NT2/D1 (cell line): ENCODE measurements around the gene ERC2.

Experiments
- DNase-seq: peaks from one replicate; pipeline ENCODE4 v3.0.0-alpha.2; 2011; ENCODE audit warnings: low read depth, low spot score
- H3K27me3 ChIP-seq: 2 replicates; pipeline ENCODE4 v1.6.0; 2011; ENCODE audit warnings: mild to moderate bottlenecking; ENCODE audit not compliant: insufficient read length, insufficient read depth
- H3K36me3 ChIP-seq: 2 replicates; pipeline ENCODE4 v1.6.1; 2011; ENCODE audit warnings: mild to moderate bottlenecking, low read length, mixed read lengths; ENCODE audit not compliant: insufficient read depth, insufficient read length
- H3K4me1 ChIP-seq: 2 replicates; pipeline ENCODE4 v1.5.1; 2011; ENCODE audit not compliant: insufficient read depth, insufficient read length
- H3K4me3 ChIP-seq: 2 replicates; pipeline ENCODE4 v1.5.1; 2011; ENCODE audit warnings: low read depth; ENCODE audit not compliant: insufficient read length
- H3K9ac ChIP-seq: 2 replicates; pipeline ENCODE4 v1.6.0; 2011; ENCODE audit warnings: low read depth; ENCODE audit not compliant: insufficient read length
- H3K9me3 ChIP-seq: 2 replicates; pipeline ENCODE4 v1.5.1; 2011; ENCODE audit warnings: mild to moderate bottlenecking, low read length; ENCODE audit not compliant: insufficient read depth
- SUZ12 ChIP-seq: IDR thresholded peaks from 2 replicates; pipeline ENCODE4 v1.6.1; 2011; ENCODE audit not compliant: insufficient read length, insufficient read depth; ENCODE audit errors: extremely low read depth
- YY1 ChIP-seq: IDR thresholded peaks from 2 replicates; pipeline ENCODE4 v1.6.1; 2011; ENCODE audit not compliant: insufficient read length, insufficient read depth
- ZNF274 ChIP-seq: IDR thresholded peaks from 2 replicates; pipeline ENCODE4 v1.6.1; 2011; ENCODE audit warnings: mild to moderate bottlenecking, low read depth, low read length

Gene ERC2

DNA sequence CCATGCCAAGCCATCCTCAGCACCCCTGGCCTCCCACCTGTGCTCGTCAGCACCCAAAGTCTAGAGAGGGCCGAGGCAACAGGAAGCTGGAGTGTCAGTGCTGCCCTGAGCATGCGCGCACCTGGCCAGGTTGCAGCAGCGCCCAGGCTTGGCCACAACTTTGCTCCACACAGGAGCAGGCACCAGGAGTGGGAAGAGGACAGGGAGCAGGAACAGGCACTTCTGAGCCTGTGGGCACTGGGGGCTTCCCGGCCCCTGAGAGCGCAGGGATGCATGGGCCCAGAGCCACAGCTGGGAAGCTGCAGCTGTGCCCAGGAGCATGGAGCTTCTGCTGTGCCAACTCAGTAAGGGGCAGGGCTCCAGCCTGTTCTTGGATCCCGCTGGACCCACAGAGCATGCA, 509.7 kb downstream of the ERC2 start:
- Histone ChIP-seq H3K4me3 (no peak overlapping the region), H3K4me1 (no peaks in the 10 kb centered on the region), H3K9ac (no peak overlapping the region), H3K36me3 (no peaks in the 10 kb centered on the region), H3K9me3 (no peaks in the 10 kb centered on the region), H3K27me3 (no peaks in the 10 kb centered on the region)
- no peak for TF ChIP-seq ZNF274
- TF ChIP-seq YY1, result no peak
- TF ChIP-seq SUZ12, result no peak
- DNase-seq, result no peak

DNA sequence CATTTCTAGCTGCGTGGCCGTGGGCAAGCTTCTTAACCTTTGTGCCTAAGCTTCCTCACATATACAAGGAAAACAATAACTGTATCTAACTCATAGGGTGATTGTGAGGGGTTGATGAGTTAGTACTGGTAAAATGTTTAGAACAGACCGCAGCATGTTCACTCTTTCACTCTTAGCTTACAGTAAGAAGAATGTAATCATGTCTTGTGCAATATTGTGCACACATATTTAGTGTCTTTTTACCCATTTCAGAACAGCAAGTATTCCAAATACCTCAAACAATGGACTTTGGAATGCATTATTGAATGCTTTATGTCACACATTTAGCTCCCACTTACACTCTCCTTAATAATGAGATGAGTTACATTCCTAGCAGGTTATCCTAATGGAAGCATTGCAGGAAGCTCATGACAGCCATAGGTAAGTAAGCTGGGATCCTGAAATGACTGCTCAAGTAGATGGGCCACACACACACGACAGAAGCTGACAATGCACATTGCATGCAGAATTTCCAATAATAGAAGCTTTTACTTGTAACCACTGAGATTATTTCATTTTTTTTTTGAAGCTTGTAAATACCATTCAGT, 512.3 kb downstream of the ERC2 start:
- Histone ChIP-seq H3K4me1 (no peaks in the 10 kb centered on the region), H3K36me3 (no peaks in the 10 kb centered on the region), H3K9me3 (no peaks in the 10 kb centered on the region), H3K9ac (no peak overlapping the region), H3K27me3 (no peaks in the 10 kb centered on the region), H3K4me3 (no peak overlapping the region)
- no peak for DNase-seq
- TF ChIP-seq ZNF274 (no peak), YY1 (no peak), SUZ12 (no peak)

DNA sequence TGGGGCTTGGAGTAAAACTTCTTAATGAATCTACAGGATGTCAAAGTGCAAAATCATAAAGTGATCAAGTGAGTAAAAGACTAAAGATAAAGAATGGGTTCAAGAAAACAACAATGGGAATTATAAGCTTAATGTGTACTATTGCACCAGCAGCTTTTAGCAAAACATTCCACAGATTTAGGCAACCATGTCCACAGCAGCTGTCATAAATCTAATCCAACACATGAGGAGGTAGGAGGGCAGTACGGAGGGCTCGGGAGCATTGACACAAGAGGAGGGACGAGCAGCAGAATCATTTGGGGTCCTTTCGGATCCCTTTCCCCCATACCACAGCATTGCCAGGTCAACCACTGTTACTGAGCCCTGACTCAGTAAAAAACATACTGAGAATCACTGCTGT, 516.9 kb downstream of the ERC2 start:
- DNase-seq, result no peak
- Histone ChIP-seq H3K4me3 (no peak overlapping the region), H3K9me3 (no peaks in the 10 kb centered on the region), H3K27me3 (no peaks in the 10 kb centered on the region), H3K36me3 (no peaks in the 10 kb centered on the region), H3K9ac (no peak overlapping the region), H3K4me1 (no peaks in the 10 kb centered on the region)
- TF ChIP-seq SUZ12 (no peak), ZNF274 (no peak), YY1 (no peak)

DNA sequence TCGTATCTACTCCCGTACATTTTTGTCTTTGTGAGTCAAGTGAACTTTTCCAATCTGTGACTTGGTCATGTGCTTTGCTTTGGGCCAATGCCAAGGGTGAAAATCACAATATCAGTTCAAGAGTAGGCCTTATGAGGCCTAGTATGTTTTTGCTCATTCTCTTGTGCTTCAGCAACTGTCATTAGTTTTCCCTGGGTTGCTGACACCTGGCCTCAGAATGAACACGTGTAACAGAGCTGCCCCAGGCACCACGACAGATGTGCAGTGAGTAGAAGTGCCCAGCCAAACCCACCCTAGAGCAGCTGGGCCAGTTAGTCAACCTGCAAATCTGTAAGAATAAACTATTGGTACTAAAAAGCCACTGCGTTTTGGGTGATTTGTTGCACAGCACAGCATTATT, 520.9 kb downstream of the ERC2 start:
- Histone ChIP-seq H3K9ac (no peak overlapping the region), H3K27me3 (no peaks in the 10 kb centered on the region), H3K9me3 (no peaks in the 10 kb centered on the region), H3K4me1 (no peaks in the 10 kb centered on the region), H3K36me3 (no peaks in the 10 kb centered on the region), H3K4me3 (no peak overlapping the region)
- TF ChIP-seq SUZ12, result no peak
- TF ChIP-seq YY1, result no peak
- TF ChIP-seq ZNF274, result no peak
- DNase-seq, result no peak

DNA sequence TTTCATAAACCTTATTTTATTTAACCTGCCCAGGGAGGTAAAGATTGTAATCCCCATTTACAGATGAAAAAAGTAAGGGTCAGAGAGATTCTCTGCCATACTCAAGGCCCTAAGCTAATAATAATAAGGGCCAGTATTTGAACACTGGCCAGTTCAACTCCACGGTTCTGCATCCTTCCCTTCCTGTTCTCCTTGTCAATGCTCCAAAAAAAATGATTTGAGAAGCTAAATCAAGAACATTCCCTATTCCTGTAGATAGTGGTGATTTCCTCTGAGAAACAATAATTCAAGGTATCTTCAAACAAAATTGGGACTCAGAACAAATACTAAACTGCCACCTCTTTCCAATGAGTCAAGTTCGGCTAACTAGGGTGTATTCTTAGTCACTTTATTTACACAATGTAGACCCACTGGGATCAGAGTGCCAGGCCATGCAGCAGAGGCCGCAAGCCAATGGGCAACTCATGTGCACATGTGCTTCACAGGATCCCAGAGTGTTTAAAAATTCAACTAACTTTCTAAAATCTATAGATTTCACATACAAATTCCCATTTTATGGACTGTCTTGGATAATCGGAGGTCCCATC, 521.6 kb downstream of the ERC2 start:
- no peak overlapping the region for H3K9ac ChIP-seq
- H3K27me3 ChIP-seq, result no peaks in the 10 kb centered on the region
- no peaks in the 10 kb centered on the region for H3K4me1 ChIP-seq
- H3K4me3 ChIP-seq, result no peak overlapping the region
- no peaks in the 10 kb centered on the region for H3K9me3 ChIP-seq
- no peaks in the 10 kb centered on the region for H3K36me3 ChIP-seq
- TF ChIP-seq SUZ12 (no peak), ZNF274 (no peak), YY1 (no peak)
- no peak for DNase-seq

DNA sequence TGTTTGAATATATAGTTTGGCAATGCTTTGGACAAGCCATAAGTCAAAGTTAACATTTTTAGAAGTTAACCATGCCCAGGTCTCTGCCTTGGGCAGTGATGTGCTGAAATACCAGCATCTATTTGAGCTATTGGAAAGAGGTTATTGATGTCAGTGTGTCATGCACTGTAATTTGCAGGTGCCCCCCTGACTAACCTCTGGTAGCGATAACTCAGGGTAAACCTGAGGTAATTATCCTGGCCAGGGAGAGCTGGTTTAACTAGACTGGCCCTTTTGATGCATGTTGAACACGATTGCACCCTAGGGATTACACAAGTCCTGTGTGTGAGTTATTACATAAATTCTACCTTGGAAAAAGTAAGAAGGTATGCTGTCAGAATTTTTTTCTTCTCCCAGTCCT, 525.4 kb downstream of the ERC2 start:
- Histone ChIP-seq H3K4me1 (no peaks in the 10 kb centered on the region), H3K27me3 (no peaks in the 10 kb centered on the region), H3K4me3 (no peak overlapping the region), H3K36me3 (no peaks in the 10 kb centered on the region), H3K9ac (no peak overlapping the region), H3K9me3 (no peaks in the 10 kb centered on the region)
- TF ChIP-seq SUZ12 (no peak), YY1 (no peak), ZNF274 (no peak)
- DNase-seq, result no peak

DNA sequence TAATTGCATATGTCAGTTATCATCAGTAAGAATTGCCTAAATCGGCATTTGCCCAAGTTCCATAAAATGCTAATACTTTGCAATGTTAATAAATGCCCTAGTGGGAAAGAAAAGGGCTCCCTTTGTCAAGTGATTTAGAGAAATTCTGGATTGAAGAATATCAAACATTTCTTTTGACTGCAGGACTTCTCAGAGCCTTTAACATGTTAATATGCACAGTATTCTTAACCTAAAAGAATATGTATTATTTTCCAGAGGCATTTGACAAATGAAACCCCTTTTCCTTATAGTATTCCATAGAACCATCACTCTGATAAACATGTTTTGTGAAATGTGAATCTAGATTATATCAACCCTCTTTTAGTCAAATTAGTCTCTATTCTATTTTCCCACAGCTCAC, 529.0 kb downstream of the ERC2 start:
- Histone ChIP-seq H3K4me3 (no peak overlapping the region), H3K27me3 (no peaks in the 10 kb centered on the region), H3K4me1 (no peaks in the 10 kb centered on the region), H3K9me3 (no peaks in the 10 kb centered on the region), H3K9ac (no peak overlapping the region), H3K36me3 (no peaks in the 10 kb centered on the region)
- TF ChIP-seq YY1, result no peak
- TF ChIP-seq ZNF274, result no peak
- TF ChIP-seq SUZ12, result no peak
- no peak for DNase-seq
